ENCODE data around the gene NLRC3.

Gene NLRC3

DNA sequence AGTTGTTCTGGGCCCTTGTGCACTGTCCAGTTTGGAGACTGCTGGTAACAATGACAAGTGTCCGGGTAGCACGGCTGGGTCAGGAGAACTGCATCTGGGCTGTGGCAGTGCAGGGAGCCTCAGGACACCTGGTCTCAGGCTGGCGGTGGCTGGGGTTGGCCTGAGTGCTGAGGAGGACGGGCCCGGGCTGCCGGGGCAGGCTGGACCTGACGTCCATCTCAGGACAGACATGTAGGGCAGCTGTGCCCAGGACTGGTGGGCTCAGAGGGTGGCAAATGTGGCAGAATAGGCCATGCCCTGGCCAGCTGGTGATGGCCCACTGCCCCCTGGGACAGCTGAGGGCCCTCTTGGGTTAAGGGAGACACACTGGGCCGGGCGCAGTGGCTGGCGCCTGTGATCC is 4.2 kb upstream of the NLRC3 start:
- peak overlapping the region in 6 of 11 experiments; percentile 80 to 87 (median 84); a peak in 11 of 22 replicates for H3K27ac ChIP-seq

DNA sequence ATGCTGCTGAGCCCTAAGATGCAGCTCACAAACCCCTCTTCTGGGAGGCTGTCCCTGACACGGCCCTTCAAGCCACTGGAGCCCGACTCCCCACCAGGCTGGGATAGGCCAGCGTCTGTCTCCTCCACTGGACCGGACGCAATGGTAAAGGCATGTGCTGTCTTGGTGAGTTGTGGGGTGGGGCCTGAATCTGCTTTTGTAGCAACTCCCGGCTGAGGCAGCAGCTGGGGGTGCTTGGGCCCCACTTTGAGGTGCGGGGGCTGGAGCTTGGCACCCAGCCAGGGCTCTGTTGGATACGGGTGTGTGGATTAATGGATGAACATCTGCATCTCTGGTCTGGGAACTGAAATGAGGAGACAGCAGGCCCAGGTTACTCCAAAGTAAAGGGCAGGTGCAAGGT is 3.5 kb upstream of the NLRC3 start:
- H3K4me1 ChIP-seq: peaks cover 71 to 100% (median 90%) of the 10 kb centered on the region in 10 experiments
- peaks cover 7 to 46% (median 40%) of the 10 kb centered on the region in 11 experiments; a peak in 21 of 22 replicates for H3K36me3 ChIP-seq

More for the DNA sequence above, 4.2 kb upstream of the NLRC3 start:
- H3K9me3 ChIP-seq (replicated peaks in 1 of 11): no peaks in the 10 kb centered on the region
- H3K4me2 ChIP-seq: peak overlapping the region in 10 of 11 experiments; percentile 94 to 100 (median 97); a peak in 21 of 22 replicates
- H3K4me1 ChIP-seq: peaks cover 71 to 100% (median 90%) of the 10 kb centered on the region in 10 experiments
- H4K20me1 ChIP-seq: peaks cover 0 to 55% (median 0%) of the 10 kb centered on the region in 11 experiments; a peak in 8 of 22 replicates
- H3K9ac ChIP-seq: peak overlapping the region in 8 of 11 experiments; percentile 10 to 81 (median 74); a peak in 9 of 22 replicates
- H3K27me3 ChIP-seq: no peaks in the 10 kb centered on the region
- no peak overlapping the region for H3K4me3 ChIP-seq
- TF ChIP-seq Cebpa-rat (IDR thresholded peaks at IDR 0.05): no peak
- peaks cover 7 to 53% (median 40%) of the 10 kb centered on the region in 11 experiments; a peak in 21 of 22 replicates for H3K36me3 ChIP-seq

DNA sequence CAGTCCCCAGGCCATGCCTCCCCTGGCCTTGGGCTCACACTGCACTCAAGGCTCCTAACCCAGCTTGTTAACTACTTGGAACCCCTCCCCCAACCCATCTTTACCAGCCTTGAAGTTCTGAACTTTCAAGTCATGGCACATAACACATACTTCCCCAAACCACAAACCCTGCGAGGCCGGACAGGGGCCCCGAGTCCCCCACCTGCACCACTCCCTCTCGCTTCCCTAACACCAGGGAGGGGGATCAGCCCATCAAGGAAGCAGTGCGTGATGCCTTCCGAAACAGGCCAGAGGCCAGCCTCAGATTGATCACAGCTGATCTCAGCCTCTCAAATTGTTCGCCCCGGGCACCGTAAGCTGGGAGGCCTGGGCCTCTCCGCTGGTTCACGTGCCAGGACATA is 3.0 kb upstream of the NLRC3 start:
- Histone ChIP-seq H4K20me1 (peaks cover 0 to 57% (median 11%) of the 10 kb centered on the region in 11 experiments; a peak in 16 of 22 replicates), H3K9me3 (replicated peaks in 1 of 11) (no peaks in the 10 kb centered on the region), H3K4me3 (peak overlapping the region in 5 of 10 experiments; percentile 20 to 33 (median 26); a peak in 8 of 20 replicates), H3K4me2 (peak overlapping the region; percentile 94 to 100 (median 97)), H3K27me3 (no peaks in the 10 kb centered on the region), H3K36me3 (peaks cover 7 to 49% (median 40%) of the 10 kb centered on the region in 11 experiments; a peak in 21 of 22 replicates), H3K27ac (peak overlapping the region in 10 of 11 experiments; percentile 17 to 87 (median 83); a peak in 19 of 22 replicates), H3K9ac (peak overlapping the region; percentile 50 to 81 (median 74); a peak in 20 of 22 replicates), H3K4me1 (peaks cover 72 to 100% (median 90%) of the 10 kb centered on the region in 10 experiments)
- TF ChIP-seq Cebpa-rat (IDR thresholded peaks at IDR 0.05): no peak

More for the DNA sequence above, 3.5 kb upstream of the NLRC3 start:
- Histone ChIP-seq H3K4me3 (peak overlapping the region in 4 of 10 experiments; percentile 20 to 26 (median 24); a peak in 5 of 20 replicates), H3K9ac (peak overlapping the region; percentile 50 to 81 (median 74); a peak in 19 of 22 replicates), H3K27ac (peak overlapping the region in 10 of 11 experiments; percentile 17 to 87 (median 83); a peak in 19 of 22 replicates), H3K4me2 (peak overlapping the region; percentile 94 to 100 (median 97)), H3K9me3 (replicated peaks in 1 of 11) (no peaks in the 10 kb centered on the region), H4K20me1 (peaks cover 0 to 55% (median 7%) of the 10 kb centered on the region in 11 experiments; a peak in 13 of 22 replicates), H3K27me3 (no peaks in the 10 kb centered on the region)
- TF ChIP-seq Cebpa-rat (IDR thresholded peaks at IDR 0.05): no peak

DNA sequence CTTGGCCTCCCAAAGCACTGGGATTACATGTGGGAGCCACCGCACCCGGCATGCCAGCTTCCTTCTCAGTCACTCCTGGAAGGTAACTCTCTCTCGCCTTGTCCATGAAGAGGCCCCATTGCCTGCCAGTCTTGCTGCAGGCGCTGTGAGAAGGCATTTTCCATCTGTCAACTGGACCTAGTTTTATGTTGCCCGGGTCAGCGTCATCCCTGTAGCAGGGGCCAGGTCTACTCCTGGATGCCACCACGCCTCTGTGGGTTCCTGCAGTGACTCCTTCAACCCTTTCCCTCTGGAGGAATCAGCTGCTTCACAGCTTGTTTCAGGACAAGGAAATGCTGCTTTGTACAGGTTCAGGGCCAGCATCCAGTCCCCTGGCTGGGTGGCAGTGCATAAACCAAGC is 2.6 kb upstream of the NLRC3 start:
- peaks cover 7 to 50% (median 41%) of the 10 kb centered on the region in 11 experiments; a peak in 21 of 22 replicates for H3K36me3 ChIP-seq
- H4K20me1 ChIP-seq: peaks cover 0 to 61% (median 16%) of the 10 kb centered on the region in 11 experiments; a peak in 16 of 22 replicates
- H3K4me3 ChIP-seq: peak overlapping the region in 3 of 10 experiments; percentile 26 to 41 (median 33); a peak in 6 of 20 replicates
- H3K27me3 ChIP-seq: no peaks in the 10 kb centered on the region
- peak overlapping the region; percentile 94 to 100 (median 97) for H3K4me2 ChIP-seq
- no peak for TF ChIP-seq Cebpa-rat (IDR thresholded peaks at IDR 0.05)
- peaks cover 69 to 100% (median 90%) of the 10 kb centered on the region in 10 experiments for H3K4me1 ChIP-seq
- peak overlapping the region in 10 of 11 experiments; percentile 21 to 87 (median 83); a peak in 19 of 22 replicates for H3K27ac ChIP-seq
- H3K9me3 ChIP-seq (replicated peaks in 1 of 11): no peaks in the 10 kb centered on the region
- H3K9ac ChIP-seq: peak overlapping the region; percentile 50 to 81 (median 74); a peak in 19 of 22 replicates

DNA sequence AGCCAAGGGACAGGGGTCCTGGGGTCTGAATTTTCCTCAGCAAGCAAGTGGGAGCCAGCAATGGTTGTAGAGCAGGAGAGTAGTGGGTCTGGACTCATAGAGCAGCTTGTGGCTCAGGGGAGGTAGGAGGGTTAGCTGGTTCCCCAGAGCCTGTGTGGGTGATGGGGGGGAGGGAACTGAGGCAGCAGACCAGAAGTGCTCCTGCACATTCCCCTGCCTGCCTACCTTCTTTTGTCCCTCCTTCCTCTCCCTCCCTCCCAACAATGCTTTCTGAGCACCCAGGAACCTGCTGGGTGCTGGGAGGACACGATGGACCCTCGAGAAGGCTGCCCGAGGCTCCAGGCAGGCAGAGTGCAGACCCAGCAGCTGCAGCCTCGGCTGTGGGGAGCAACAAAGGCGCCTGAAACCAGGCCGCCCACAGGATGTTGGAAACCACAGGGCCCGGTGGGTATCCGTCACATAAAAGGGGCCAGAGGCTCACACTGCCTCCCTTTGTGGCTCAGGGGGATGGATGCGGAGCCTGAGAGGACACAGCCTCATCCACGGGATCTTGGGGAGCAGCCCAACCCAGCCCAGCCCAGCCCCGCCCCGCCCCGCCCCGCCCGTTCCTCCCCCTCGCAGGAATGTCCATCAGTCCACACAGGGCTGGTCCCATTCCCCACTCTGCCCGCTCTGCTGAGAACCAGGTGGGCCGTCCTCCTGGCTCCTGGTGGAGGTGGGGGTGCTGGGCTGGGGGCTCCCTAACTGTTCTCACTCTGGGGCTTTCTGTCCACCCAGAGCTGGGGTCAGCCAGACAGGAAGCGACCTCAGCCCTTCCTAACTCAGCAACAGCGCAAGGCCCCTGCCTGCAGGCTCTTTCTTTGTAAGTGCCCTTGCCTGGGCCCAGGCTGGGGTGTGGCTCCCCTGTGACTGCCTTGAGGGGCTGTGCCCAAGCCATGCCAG is 1.7 kb upstream of the NLRC3 start:
- Histone ChIP-seq H3K27me3 (no peaks in the 10 kb centered on the region), H3K27ac (peak overlapping the region in 10 of 11 experiments; percentile 21 to 95 (median 84); a peak in 19 of 22 replicates), H4K20me1 (peaks cover 0 to 60% (median 24%) of the 10 kb centered on the region in 11 experiments; a peak in 16 of 22 replicates), H3K4me1 (peaks cover 64 to 97% (median 86%) of the 10 kb centered on the region in 10 experiments), H3K9ac (peak overlapping the region; percentile 38 to 88 (median 81); a peak in 20 of 22 replicates), H3K4me2 (peak overlapping the region; percentile 94 to 100 (median 97)), H3K9me3 (replicated peaks in 1 of 11) (no peaks in the 10 kb centered on the region), H3K4me3 (peak overlapping the region in 8 of 10 experiments; percentile 9 to 84 (median 50); a peak in 12 of 20 replicates), H3K36me3 (peaks cover 4 to 50% (median 33%) of the 10 kb centered on the region in 11 experiments; a peak in 21 of 22 replicates)
- no peak for TF ChIP-seq Cebpa-rat (IDR thresholded peaks at IDR 0.05)

DNA sequence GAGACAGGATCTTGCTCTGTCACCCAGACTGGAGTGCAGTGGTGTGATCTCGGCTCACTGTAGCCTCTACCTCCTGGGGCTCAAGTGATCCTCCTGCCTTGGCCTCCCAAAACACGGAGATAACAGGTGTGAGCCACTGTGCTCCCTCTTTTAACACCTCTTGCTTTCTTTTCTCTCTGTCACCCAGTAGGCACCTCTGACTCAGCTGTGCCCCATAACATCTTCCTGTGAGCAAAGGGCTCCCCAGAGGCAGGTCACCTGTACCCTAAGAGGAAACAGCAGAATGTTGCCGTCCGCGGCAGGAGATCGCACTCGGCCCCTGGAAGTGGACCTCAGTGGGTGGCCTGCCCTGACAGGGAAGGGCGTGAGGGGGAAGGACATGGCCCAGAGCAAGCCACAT is 918 bp upstream of the NLRC3 start:
- Histone ChIP-seq H4K20me1 (peaks cover 0 to 54% (median 30%) of the 10 kb centered on the region in 11 experiments; a peak in 17 of 22 replicates), H3K27me3 (no peaks in the 10 kb centered on the region), H3K4me1 (peaks cover 64 to 100% (median 89%) of the 10 kb centered on the region in 10 experiments), H3K4me3 (peak overlapping the region in 7 of 10 experiments; percentile 21 to 84 (median 76); a peak in 13 of 20 replicates), H3K9ac (peak overlapping the region in 10 of 11 experiments; percentile 38 to 88 (median 82); a peak in 19 of 22 replicates), H3K27ac (peak overlapping the region in 9 of 11 experiments; percentile 62 to 95 (median 85); a peak in 18 of 22 replicates), H3K9me3 (replicated peaks in 1 of 11) (no peaks in the 10 kb centered on the region), H3K4me2 (peak overlapping the region; percentile 94 to 100 (median 97)), H3K36me3 (peaks cover 0 to 50% (median 30%) of the 10 kb centered on the region in 11 experiments; a peak in 20 of 22 replicates)
- no peak for TF ChIP-seq Cebpa-rat (IDR thresholded peaks at IDR 0.05)

DNA sequence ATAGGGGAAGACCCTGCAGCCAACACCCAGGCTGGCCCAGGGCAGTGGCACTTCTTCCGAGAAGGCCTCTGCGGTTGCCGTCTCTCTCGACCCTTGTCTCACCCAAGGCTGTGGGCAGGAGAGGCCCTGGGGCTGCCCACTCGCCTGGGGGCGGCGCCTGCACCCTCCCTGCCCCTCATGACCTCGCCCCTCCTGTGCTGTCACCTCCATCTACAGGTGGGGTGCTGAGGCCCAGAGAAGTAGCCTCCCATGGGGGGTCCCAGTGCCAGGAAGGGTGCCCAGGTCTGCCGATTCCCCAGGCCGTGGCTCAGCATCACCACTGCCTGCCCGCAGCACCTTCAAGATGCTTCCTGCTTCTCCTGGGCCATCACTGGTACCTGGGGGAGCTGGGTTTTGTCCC is 992 bp downstream of the NLRC3 start:
- no peak for TF ChIP-seq Cebpa-rat (IDR thresholded peaks at IDR 0.05)
- peak overlapping the region in 9 of 11 experiments; percentile 62 to 95 (median 85); a peak in 18 of 22 replicates for H3K27ac ChIP-seq
- H3K27me3 ChIP-seq: no peaks in the 10 kb centered on the region
- H4K20me1 ChIP-seq: peaks cover 0 to 41% (median 35%) of the 10 kb centered on the region in 11 experiments; a peak in 17 of 22 replicates
- H3K9me3 ChIP-seq (replicated peaks in 1 of 11): peaks cover 3 to 15% (median 10%) of the 10 kb centered on the region in 11 experiments
- H3K4me1 ChIP-seq: peaks cover 59 to 83% (median 72%) of the 10 kb centered on the region in 10 experiments
- H3K36me3 ChIP-seq: peaks cover 5 to 50% (median 24%) of the 10 kb centered on the region in 11 experiments; a peak in 20 of 22 replicates
- peak overlapping the region in 10 of 11 experiments; percentile 21 to 88 (median 82); a peak in 19 of 22 replicates for H3K9ac ChIP-seq
- peak overlapping the region in 9 of 10 experiments; percentile 46 to 84 (median 74); a peak in 18 of 20 replicates for H3K4me3 ChIP-seq
- H3K4me2 ChIP-seq: peak overlapping the region; percentile 94 to 100 (median 97)

All from BLaER1 treated with 17β-estradiol and CSF1 and Interleukin-3, amounts not matched to agents 10 nM and 100 nM (cell line).